ENCODE data around the gene RFPL3.
"Not testable (repeated sequence)": the region's sequence is repeated elsewhere in the genome, so short reads cannot be mapped to it uniquely, and the experiment has no call there.

The RFPL3 gene

GRCh38 chr22:32353292-32353691 is 4.4 kb upstream of the RFPL3 start:
- H3K36me3 ChIP-seq (ENCODE audit: insufficient read depth), result no peaks in the 10 kb centered on the region
- no peak overlapping the region for H3K4me2 ChIP-seq
- H3K9ac ChIP-seq, result no peak overlapping the region
- H4K20me1 ChIP-seq (ENCODE audit: insufficient read depth), result no peaks in the 10 kb centered on the region
- H3K27ac ChIP-seq, result no peak overlapping the region
- H3K27me3 ChIP-seq (ENCODE audit: insufficient read depth, low read depth), result no peaks in the 10 kb centered on the region
- no peak overlapping the region for H2AFZ ChIP-seq (ENCODE audit: low read depth)
- H3K4me1 ChIP-seq (ENCODE audit: low read depth, poor library complexity, severe bottlenecking), result no peaks in the 10 kb centered on the region
- TF ChIP-seq CTCF (conservative IDR thresholded peaks at IDR 0.05; ENCODE audit: low read depth, low read length), result no peak
- H3K79me2 ChIP-seq (ENCODE audit: insufficient read depth, low read depth), result no peaks in the 10 kb centered on the region
- no peak overlapping the region for H3K4me3 ChIP-seq (IDR thresholded peaks at IDR 0.05; ENCODE audit: insufficient read depth, low read depth, low read length)

- Histone ChIP-seq H3K27ac (no peak overlapping the region), H3K4me2 (no peak overlapping the region), H3K4me3 (IDR thresholded peaks at IDR 0.05; ENCODE audit: insufficient read depth, low read depth, low read length) (no peak overlapping the region), H2AFZ (ENCODE audit: low read depth) (no peak overlapping the region), H3K4me1 (ENCODE audit: low read depth, poor library complexity, severe bottlenecking) (no peaks in the 10 kb centered on the region), H4K20me1 (ENCODE audit: insufficient read depth) (no peaks in the 10 kb centered on the region), H3K27me3 (ENCODE audit: insufficient read depth, low read depth) (no peaks in the 10 kb centered on the region), H3K9ac (no peak overlapping the region), H3K36me3 (ENCODE audit: insufficient read depth) (no peaks in the 10 kb centered on the region), H3K79me2 (ENCODE audit: insufficient read depth, low read depth) (no peaks in the 10 kb centered on the region)
- TF ChIP-seq CTCF (conservative IDR thresholded peaks at IDR 0.05; ENCODE audit: low read depth, low read length), result no peak
These were observed 3.8 kb upstream of the RFPL3 start for GRCh38 chr22:32353840-32354239.

- Histone ChIP-seq H3K27ac (no peak overlapping the region), H3K79me2 (ENCODE audit: insufficient read depth, low read depth) (no peaks in the 10 kb centered on the region), H3K4me3 (IDR thresholded peaks at IDR 0.05; ENCODE audit: insufficient read depth, low read depth, low read length) (no peak overlapping the region), H3K27me3 (ENCODE audit: insufficient read depth, low read depth) (no peaks in the 10 kb centered on the region), H4K20me1 (ENCODE audit: insufficient read depth) (no peaks in the 10 kb centered on the region), H3K4me2 (no peak overlapping the region), H3K4me1 (ENCODE audit: low read depth, poor library complexity, severe bottlenecking) (no peaks in the 10 kb centered on the region), H2AFZ (ENCODE audit: low read depth) (no peak overlapping the region), H3K36me3 (ENCODE audit: insufficient read depth) (no peaks in the 10 kb centered on the region), H3K9ac (no peak overlapping the region)
- no peak for TF ChIP-seq CTCF (conservative IDR thresholded peaks at IDR 0.05; ENCODE audit: low read depth, low read length)
These were observed 3.0 kb upstream of the RFPL3 start for GRCh38 chr22:32354360-32355351.

GRCh38 chr22:32355760-32356159 is 1.9 kb upstream of the RFPL3 start:
- Histone ChIP-seq H3K79me2 (ENCODE audit: insufficient read depth, low read depth) (no peaks in the 10 kb centered on the region), H4K20me1 (ENCODE audit: insufficient read depth) (no peaks in the 10 kb centered on the region), H3K4me1 (ENCODE audit: low read depth, poor library complexity, severe bottlenecking) (no peaks in the 10 kb centered on the region), H2AFZ (ENCODE audit: low read depth) (no peak overlapping the region), H3K27ac (no peak overlapping the region), H3K9ac (no peak overlapping the region), H3K27me3 (ENCODE audit: insufficient read depth, low read depth) (no peaks in the 10 kb centered on the region), H3K4me3 (IDR thresholded peaks at IDR 0.05; ENCODE audit: insufficient read depth, low read depth, low read length) (no peak overlapping the region), H3K4me2 (no peak overlapping the region), H3K36me3 (ENCODE audit: insufficient read depth) (no peaks in the 10 kb centered on the region)
- no peak for TF ChIP-seq CTCF (conservative IDR thresholded peaks at IDR 0.05; ENCODE audit: low read depth, low read length)

- H3K4me1 ChIP-seq (ENCODE audit: low read depth, poor library complexity, severe bottlenecking); H3K4me3 ChIP-seq (IDR thresholded peaks at IDR 0.05; ENCODE audit: insufficient read depth, low read depth, low read length); H3K79me2 ChIP-seq (ENCODE audit: insufficient read depth, low read depth); H2AFZ ChIP-seq (ENCODE audit: low read depth); H3K9ac ChIP-seq; H3K27ac ChIP-seq; H3K27me3 ChIP-seq (ENCODE audit: insufficient read depth, low read depth); H3K36me3 ChIP-seq (ENCODE audit: insufficient read depth); H4K20me1 ChIP-seq (ENCODE audit: insufficient read depth); H3K4me2 ChIP-seq: not testable (repeated sequence)
These were observed 2.4 kb downstream of the RFPL3 start for GRCh38 chr22:32360096-32360495.
